ENCODE results near the gene EP300.

Gene EP300

DNA sequence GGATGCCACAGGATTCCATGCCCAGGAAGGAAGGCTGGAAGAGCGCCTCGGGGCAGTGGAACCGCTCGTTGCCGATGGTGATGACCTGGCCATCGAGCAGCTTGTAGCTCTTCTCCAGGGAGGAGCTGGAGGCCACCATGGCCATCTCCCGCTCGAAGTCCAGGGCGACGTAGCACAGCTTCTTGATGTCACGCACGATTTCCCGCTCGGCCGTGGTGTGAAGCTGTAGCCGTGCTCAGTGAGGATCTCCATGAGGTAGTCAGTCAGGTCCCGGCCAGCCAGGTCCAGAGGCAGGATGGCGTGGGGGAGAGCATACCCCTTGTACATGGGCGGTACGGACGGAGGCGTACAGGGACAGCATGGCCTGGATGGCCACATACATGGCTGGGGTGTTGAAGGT lies 17.9 kb upstream of the EP300 start:
- no peaks in the 10 kb centered on the region for H3K9me3 ChIP-seq (replicated peaks in 1 of 2; ENCODE audit: control insufficient read depth in 2 of 2, insufficient read depth in 1 of 2, low read depth in 1 of 2, low read length in 2 of 2)
- no peak overlapping the region for H3K4me3 ChIP-seq (ENCODE audit: low read length in 2 of 2)

DNA sequence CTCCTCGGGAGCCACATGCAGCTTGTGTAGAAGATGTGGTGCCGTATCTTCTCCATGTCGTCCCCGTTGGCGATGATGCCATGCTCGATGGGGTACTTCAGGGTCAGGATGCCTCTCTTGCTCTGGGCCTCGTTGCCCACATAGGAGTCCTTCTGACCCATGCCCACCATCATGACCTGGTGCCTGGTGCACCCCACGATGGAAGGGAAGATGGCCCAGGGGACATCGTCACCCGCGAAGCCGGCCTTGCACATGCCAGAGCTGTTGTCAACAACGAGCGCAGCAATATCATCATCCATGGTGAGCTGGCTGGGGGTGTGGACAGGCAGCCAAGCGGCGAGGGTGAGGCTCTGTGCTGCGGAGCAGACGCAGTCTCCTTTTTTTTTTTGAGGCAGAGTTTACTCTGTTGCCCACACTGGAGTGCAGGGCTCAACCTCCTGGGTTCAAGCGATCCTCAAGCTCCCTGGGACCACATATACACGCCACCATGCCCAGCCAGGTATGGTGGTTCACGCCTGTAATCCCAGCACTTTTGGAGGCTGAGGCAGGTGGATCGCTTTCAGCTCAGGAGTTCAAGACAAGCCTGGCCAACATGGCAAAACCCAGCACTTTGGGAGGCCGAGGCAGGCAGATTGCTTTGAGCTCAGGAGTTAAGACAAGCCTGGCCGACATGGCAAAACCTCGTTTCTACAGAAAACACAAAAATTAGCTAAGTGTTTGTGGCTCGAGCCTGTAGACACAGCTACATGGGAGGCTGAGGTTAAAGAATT lies 17.3 kb upstream of the EP300 start:
- H2BK120ac ChIP-seq (ENCODE audit: low read depth, low read length): no peak overlapping the region
- H3K9me3 ChIP-seq (replicated peaks in 1 of 2; ENCODE audit: control insufficient read depth in 2 of 2, insufficient read depth in 1 of 2, low read depth in 1 of 2, low read length in 2 of 2): no peaks in the 10 kb centered on the region
- no peak overlapping the region for H4K91ac ChIP-seq (ENCODE audit: low read depth, low read length, poor library complexity)
- no peak overlapping the region for H3K4me3 ChIP-seq (ENCODE audit: low read length in 2 of 2)
- H3K18ac ChIP-seq (ENCODE audit: low read length): peak overlapping the region; percentile 27
- H3K4me1 ChIP-seq (ENCODE audit: control insufficient read depth in 2 of 2, insufficient read depth in 1 of 2, low read depth in 1 of 2, low read length in 2 of 2): peaks cover 0 to 4% of the 10 kb centered on the region in 2 donors
- H3K14ac ChIP-seq (ENCODE audit: low read length): no peak overlapping the region
- H3K27me3 ChIP-seq (ENCODE audit: control insufficient read depth in 3 of 3, insufficient read depth in 3 of 3, low read depth in 1 of 3, low read length in 3 of 3): peaks cover 0 to 6% (median 0%) of the 10 kb centered on the region in 3 experiments
- peak overlapping the region; percentile 11 for H3K4ac ChIP-seq (ENCODE audit: low read length)
- H2BK5ac ChIP-seq (ENCODE audit: low read length): no peak overlapping the region
- no peak for DNase-seq (ENCODE audit: low spot score)
- H4K8ac ChIP-seq (ENCODE audit: low read depth, low read length): no peak overlapping the region
- H2AK5ac ChIP-seq (ENCODE audit: low read depth, low read length): no peak overlapping the region
- no CpG with 5 or more reads among the region's 26 CpGs for WGBS, 2 donors (ENCODE audit: extremely low coverage in 2 of 2, insufficient read length in 2 of 2, insufficient replicate concordance in 1 of 2)
- H2AFZ ChIP-seq (ENCODE audit: low read length): no peak overlapping the region
- H2BK15ac ChIP-seq (ENCODE audit: low read length): no peak overlapping the region
- no peaks in the 10 kb centered on the region for H3K79me1 ChIP-seq (ENCODE audit: low read depth, low read length)
- H3K23ac ChIP-seq (ENCODE audit: low read depth, low read length, poor library complexity): peak overlapping the region; percentile 80
- H3K27ac ChIP-seq (replicated peaks; ENCODE audit: low read length): no peak overlapping the region
- H3K36me3 ChIP-seq (replicated peaks in 1 of 2; ENCODE audit: control insufficient read depth in 2 of 2, insufficient read depth in 2 of 2, low read length in 2 of 2): no peaks in the 10 kb centered on the region
- H3K9ac ChIP-seq (ENCODE audit: low read depth, low read length, poor library complexity): no peak overlapping the region
- H2BK12ac ChIP-seq (ENCODE audit: low read length): peak overlapping the region; percentile 41
- H3K4me2 ChIP-seq (ENCODE audit: insufficient read depth, low read length, poor library complexity, severe bottlenecking): no peak overlapping the region

More for the DNA sequence above, 17.9 kb upstream of the EP300 start:
- Histone ChIP-seq H2BK15ac (ENCODE audit: low read length) (peak overlapping the region; percentile 26), H3K27me3 (ENCODE audit: control insufficient read depth in 3 of 3, insufficient read depth in 3 of 3, low read depth in 1 of 3, low read length in 3 of 3) (peaks cover 0 to 6% (median 0%) of the 10 kb centered on the region in 3 experiments), H3K4ac (ENCODE audit: low read length) (no peak overlapping the region), H2BK120ac (ENCODE audit: low read depth, low read length) (no peak overlapping the region), H3K18ac (ENCODE audit: low read length) (peak overlapping the region; percentile 27), H2BK5ac (ENCODE audit: low read length) (no peak overlapping the region), H4K91ac (ENCODE audit: low read depth, low read length, poor library complexity) (no peak overlapping the region), H4K8ac (ENCODE audit: low read depth, low read length) (peak overlapping the region; percentile 17), H3K4me1 (ENCODE audit: control insufficient read depth in 2 of 2, insufficient read depth in 1 of 2, low read depth in 1 of 2, low read length in 2 of 2) (peaks cover 0 to 4% of the 10 kb centered on the region in 2 donors), H3K79me1 (ENCODE audit: low read depth, low read length) (no peaks in the 10 kb centered on the region), H2AK5ac (ENCODE audit: low read depth, low read length) (no peak overlapping the region), H3K27ac (replicated peaks; ENCODE audit: low read length) (no peak overlapping the region), H3K23ac (ENCODE audit: low read depth, low read length, poor library complexity) (peak overlapping the region; percentile 80), H2BK12ac (ENCODE audit: low read length) (no peak overlapping the region), H3K14ac (ENCODE audit: low read length) (peak overlapping the region; percentile 21), H2AFZ (ENCODE audit: low read length) (no peak overlapping the region), H3K4me2 (ENCODE audit: insufficient read depth, low read length, poor library complexity, severe bottlenecking) (no peak overlapping the region), H3K36me3 (replicated peaks in 1 of 2; ENCODE audit: control insufficient read depth in 2 of 2, insufficient read depth in 2 of 2, low read length in 2 of 2) (no peaks in the 10 kb centered on the region), H3K9ac (ENCODE audit: low read depth, low read length, poor library complexity) (no peak overlapping the region)
- no CpG with 5 or more reads among the region's 22 CpGs for WGBS, 2 donors (ENCODE audit: extremely low coverage in 2 of 2, insufficient read length in 2 of 2, insufficient replicate concordance in 1 of 2)
- DNase-seq (ENCODE audit: low spot score): no peak

DNA sequence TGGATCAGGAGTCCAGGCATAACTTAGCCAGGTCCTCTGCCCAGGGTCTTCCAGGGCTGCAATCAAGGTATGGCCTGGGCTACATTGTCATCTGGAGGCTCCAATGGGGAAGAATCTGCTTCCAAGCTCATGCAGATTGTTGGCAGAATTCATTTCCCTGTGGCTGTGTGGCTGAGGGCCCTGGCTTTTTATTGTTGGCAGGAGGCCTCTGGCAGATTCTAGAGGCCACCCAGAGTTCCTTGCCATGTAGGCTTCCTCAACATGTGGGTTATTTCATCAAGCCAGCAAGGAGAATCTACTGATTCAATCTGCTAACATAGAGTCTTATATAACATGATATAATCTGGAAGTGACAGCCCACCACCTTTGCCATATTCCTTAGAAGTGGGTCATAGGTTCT lies 16.4 kb upstream of the EP300 start:
- Histone ChIP-seq H2BK15ac (ENCODE audit: low read length) (no peak overlapping the region), H3K9me3 (replicated peaks in 1 of 2; ENCODE audit: control insufficient read depth in 2 of 2, insufficient read depth in 1 of 2, low read depth in 1 of 2, low read length in 2 of 2) (no peaks in the 10 kb centered on the region), H4K8ac (ENCODE audit: low read depth, low read length) (no peak overlapping the region), H3K23ac (ENCODE audit: low read depth, low read length, poor library complexity) (no peak overlapping the region), H3K18ac (ENCODE audit: low read length) (no peak overlapping the region), H3K4me3 (ENCODE audit: low read length in 2 of 2) (no peak overlapping the region), H2BK120ac (ENCODE audit: low read depth, low read length) (no peak overlapping the region), H2AFZ (ENCODE audit: low read length) (no peak overlapping the region), H4K91ac (ENCODE audit: low read depth, low read length, poor library complexity) (no peak overlapping the region), H3K4ac (ENCODE audit: low read length) (no peak overlapping the region), H3K79me1 (ENCODE audit: low read depth, low read length) (no peaks in the 10 kb centered on the region), H3K9ac (ENCODE audit: low read depth, low read length, poor library complexity) (no peak overlapping the region), H2BK5ac (ENCODE audit: low read length) (no peak overlapping the region), H3K27me3 (ENCODE audit: control insufficient read depth in 3 of 3, insufficient read depth in 3 of 3, low read depth in 1 of 3, low read length in 3 of 3) (peaks cover 0 to 6% (median 0%) of the 10 kb centered on the region in 3 experiments), H3K4me1 (ENCODE audit: control insufficient read depth in 2 of 2, insufficient read depth in 1 of 2, low read depth in 1 of 2, low read length in 2 of 2) (peaks cover 0 to 4% of the 10 kb centered on the region in 2 donors), H3K4me2 (ENCODE audit: insufficient read depth, low read length, poor library complexity, severe bottlenecking) (no peak overlapping the region), H3K36me3 (replicated peaks in 1 of 2; ENCODE audit: control insufficient read depth in 2 of 2, insufficient read depth in 2 of 2, low read length in 2 of 2) (no peaks in the 10 kb centered on the region), H2AK5ac (ENCODE audit: low read depth, low read length) (no peak overlapping the region), H2BK12ac (ENCODE audit: low read length) (no peak overlapping the region), H3K14ac (ENCODE audit: low read length) (no peak overlapping the region), H3K27ac (replicated peaks; ENCODE audit: low read length) (no peak overlapping the region)
- DNase-seq (ENCODE audit: low spot score): no peak

DNA sequence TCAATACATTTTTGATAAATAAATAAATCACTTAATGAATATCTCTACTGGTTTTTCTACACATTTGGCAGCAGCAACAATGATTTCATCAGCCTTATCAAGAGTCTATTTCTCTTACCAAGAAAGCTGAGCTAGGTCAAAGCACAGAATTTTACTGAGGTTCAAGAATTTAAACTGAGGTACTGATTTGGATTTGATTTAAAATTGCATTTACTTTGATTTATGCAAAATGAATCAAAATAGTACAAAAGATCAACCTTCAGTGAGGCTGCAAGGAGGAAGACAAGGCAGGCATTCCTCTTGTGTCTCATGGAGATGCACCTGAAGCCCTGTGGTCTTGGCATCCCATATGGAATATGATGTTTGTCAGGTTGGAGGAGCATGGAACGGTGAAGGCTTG lies 15.5 kb upstream of the EP300 start:
- Histone ChIP-seq H3K27me3 (ENCODE audit: control insufficient read depth in 3 of 3, insufficient read depth in 3 of 3, low read depth in 1 of 3, low read length in 3 of 3) (peaks cover 0 to 6% (median 0%) of the 10 kb centered on the region in 3 experiments), H3K14ac (ENCODE audit: low read length) (no peak overlapping the region), H2BK120ac (ENCODE audit: low read depth, low read length) (no peak overlapping the region), H4K8ac (ENCODE audit: low read depth, low read length) (no peak overlapping the region), H3K4ac (ENCODE audit: low read length) (no peak overlapping the region), H2BK15ac (ENCODE audit: low read length) (no peak overlapping the region), H2AK5ac (ENCODE audit: low read depth, low read length) (no peak overlapping the region), H3K23ac (ENCODE audit: low read depth, low read length, poor library complexity) (no peak overlapping the region), H3K27ac (replicated peaks; ENCODE audit: low read length) (no peak overlapping the region), H2BK5ac (ENCODE audit: low read length) (no peak overlapping the region), H3K18ac (ENCODE audit: low read length) (no peak overlapping the region), H3K9me3 (replicated peaks in 1 of 2; ENCODE audit: control insufficient read depth in 2 of 2, insufficient read depth in 1 of 2, low read depth in 1 of 2, low read length in 2 of 2) (no peaks in the 10 kb centered on the region), H3K9ac (ENCODE audit: low read depth, low read length, poor library complexity) (no peak overlapping the region), H3K4me2 (ENCODE audit: insufficient read depth, low read length, poor library complexity, severe bottlenecking) (no peak overlapping the region), H2AFZ (ENCODE audit: low read length) (no peak overlapping the region), H3K36me3 (replicated peaks in 1 of 2; ENCODE audit: control insufficient read depth in 2 of 2, insufficient read depth in 2 of 2, low read length in 2 of 2) (no peaks in the 10 kb centered on the region), H4K91ac (ENCODE audit: low read depth, low read length, poor library complexity) (no peak overlapping the region), H3K4me3 (ENCODE audit: low read length in 2 of 2) (no peak overlapping the region), H3K4me1 (ENCODE audit: control insufficient read depth in 2 of 2, insufficient read depth in 1 of 2, low read depth in 1 of 2, low read length in 2 of 2) (peaks cover 0 to 4% of the 10 kb centered on the region in 2 donors), H3K79me1 (ENCODE audit: low read depth, low read length) (no peaks in the 10 kb centered on the region), H2BK12ac (ENCODE audit: low read length) (no peak overlapping the region)
- DNase-seq (ENCODE audit: low spot score): no peak
- WGBS, 2 donors (ENCODE audit: extremely low coverage in 2 of 2, insufficient read length in 2 of 2, insufficient replicate concordance in 1 of 2): no CpG with 5 or more reads among the region's 1 CpG

Measured in neuronal stem cell (in vitro differentiated cells).